Measurements from ENCODE around the gene SNAI1. TPM values are rescaled to one million over a fixed set of nuclear protein-coding genes. Genes with fewer than 3 reads are reported as not detected.

SNAI1 gene
- total RNA-seq, 3 donors from 2014 or later = 0.78 to 4.5 (median 0.96) TPM

GRCh38 chr20:49983123-49983847, 505 bp downstream of the SNAI1 start:
- Histone ChIP-seq H3K4me1 (ENCODE audit: low read depth) (peaks cover 24% of the 10 kb centered on the region), H3K9me3 (no peaks in the 10 kb centered on the region)

DNA sequence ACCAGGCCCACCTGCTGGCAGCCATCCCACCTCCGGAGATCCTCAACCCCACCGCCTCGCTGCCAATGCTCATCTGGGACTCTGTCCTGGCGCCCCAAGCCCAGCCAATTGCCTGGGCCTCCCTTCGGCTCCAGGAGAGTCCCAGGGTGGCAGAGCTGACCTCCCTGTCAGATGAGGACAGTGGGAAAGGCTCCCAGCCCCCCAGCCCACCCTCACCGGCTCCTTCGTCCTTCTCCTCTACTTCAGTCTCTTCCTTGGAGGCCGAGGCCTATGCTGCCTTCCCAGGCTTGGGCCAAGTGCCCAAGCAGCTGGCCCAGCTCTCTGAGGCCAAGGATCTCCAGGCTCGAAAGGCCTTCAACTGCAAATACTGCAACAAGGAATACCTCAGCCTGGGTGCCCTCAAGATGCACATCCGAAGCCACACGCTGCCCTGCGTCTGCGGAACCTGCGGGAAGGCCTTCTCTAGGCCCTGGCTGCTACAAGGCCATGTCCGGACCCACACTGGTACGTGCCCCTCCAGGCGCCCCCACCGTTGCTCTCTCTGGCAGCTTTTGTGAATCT, 1.1 kb downstream of the SNAI1 start:
- intact Hi-C loops (cut with DNase I, micrococcal nuclease) = loop anchor here (5.0 kb wide), 1 partner anchor 88 kb away; no protein-coding TSS in a partner anchor
- Histone ChIP-seq H3K9me3 (no peaks in the 10 kb centered on the region), H3K4me3 (no peak overlapping the region), H3K36me3 (ENCODE audit: low read depth) (no peaks in the 10 kb centered on the region), H3K4me1 (ENCODE audit: low read depth) (peaks cover 21% of the 10 kb centered on the region)
- DNase-seq (peak in 1 of 3 donors; percentile 47), ATAC-seq (no peak)
- TF ChIP-seq, protein P1, sequence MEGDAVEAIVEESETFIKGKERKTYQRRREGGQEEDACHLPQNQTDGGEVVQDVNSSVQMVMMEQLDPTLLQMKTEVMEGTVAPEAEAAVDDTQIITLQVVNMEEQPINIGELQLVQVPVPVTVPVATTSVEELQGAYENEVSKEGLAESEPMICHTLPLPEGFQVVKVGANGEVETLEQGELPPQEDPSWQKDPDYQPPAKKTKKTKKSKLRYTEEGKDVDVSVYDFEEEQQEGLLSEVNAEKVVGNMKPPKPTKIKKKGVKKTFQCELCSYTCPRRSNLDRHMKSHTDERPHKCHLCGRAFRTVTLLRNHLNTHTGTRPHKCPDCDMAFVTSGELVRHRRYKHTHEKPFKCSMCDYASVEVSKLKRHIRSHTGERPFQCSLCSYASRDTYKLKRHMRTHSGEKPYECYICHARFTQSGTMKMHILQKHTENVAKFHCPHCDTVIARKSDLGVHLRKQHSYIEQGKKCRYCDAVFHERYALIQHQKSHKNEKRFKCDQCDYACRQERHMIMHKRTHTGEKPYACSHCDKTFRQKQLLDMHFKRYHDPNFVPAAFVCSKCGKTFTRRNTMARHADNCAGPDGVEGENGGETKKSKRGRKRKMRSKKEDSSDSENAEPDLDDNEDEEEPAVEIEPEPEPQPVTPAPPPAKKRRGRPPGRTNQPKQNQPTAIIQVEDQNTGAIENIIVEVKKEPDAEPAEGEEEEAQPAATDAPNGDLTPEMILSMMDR (IDR thresholded peaks at IDR 0.05) = no peak

More at GRCh38 chr20:49983123-49983847, 505 bp downstream of the SNAI1 start:
- intact Hi-C loops (cut with DNase I, micrococcal nuclease) = loop anchor here (5.0 kb wide), 1 partner anchor 89 kb away; no protein-coding TSS in a partner anchor
- DNase-seq (no peak), ATAC-seq (no peak)
- Histone ChIP-seq H3K4me3 (no peak overlapping the region), H3K36me3 (ENCODE audit: low read depth) (no peaks in the 10 kb centered on the region)
- TF ChIP-seq, protein P1 (IDR thresholded peaks at IDR 0.05) = no peak

DNA sequence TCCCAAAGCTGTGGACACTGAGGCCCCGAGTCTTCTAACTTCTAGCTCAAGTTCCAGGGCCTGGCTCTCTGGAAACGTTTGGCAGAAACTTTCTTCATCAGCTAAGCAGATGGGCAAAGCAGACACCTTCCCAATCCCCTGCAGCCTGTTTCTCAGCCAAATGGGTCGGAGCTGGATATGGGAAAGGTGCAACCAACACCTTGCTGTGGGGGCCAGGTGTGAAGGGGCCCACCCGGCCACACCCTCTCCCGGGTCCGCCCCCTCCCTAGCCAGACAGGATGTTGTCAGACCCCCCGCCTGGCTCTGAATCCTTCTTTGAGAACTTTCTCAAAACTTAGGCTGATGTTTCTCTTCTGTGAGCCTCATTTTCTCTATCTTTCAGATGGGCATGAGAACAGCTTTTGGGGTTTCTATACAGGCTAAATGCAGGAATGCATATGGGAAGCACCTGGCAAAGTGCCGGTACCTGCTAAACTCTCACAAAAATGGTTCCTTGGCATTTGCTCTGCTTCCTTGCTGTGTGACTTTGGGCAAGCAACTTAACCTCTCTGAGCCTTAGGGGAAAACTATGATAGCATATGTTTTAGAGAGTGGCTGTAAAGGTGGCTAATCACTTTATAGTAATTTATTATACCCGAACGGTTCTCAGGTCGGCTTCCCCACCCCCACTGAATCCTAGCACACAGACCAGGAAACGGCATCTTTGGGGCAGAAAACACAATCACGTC, 1.8 kb downstream of the SNAI1 start:
- TF ChIP-seq, protein P1 (IDR thresholded peaks at IDR 0.05) = no peak
- peaks cover 17% of the 10 kb centered on the region for H3K4me1 ChIP-seq (ENCODE audit: low read depth)

DNA sequence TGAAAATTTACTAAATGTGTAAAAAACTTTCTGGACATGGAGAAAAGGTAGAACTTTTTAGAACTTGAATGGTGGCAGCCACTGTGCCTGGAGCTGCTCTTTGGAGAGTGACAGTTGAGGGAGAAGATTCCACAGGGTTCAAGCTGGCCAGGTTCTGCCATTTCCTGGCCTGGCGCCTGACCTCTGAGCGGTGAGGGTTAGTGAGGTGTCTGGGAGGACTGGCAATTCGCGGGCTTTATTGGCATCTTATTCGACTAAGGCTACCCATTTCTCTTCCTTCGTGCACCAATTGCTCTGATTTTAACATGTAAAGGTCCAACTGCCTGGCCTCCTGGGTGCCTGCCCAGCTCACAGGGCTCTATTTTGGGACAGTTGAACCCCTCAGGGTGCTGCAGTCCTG, 2.4 kb downstream of the SNAI1 start:
- DNase-seq (no peak), ATAC-seq (no peak)
- Histone ChIP-seq H3K9me3 (no peaks in the 10 kb centered on the region), H3K36me3 (ENCODE audit: low read depth) (no peaks in the 10 kb centered on the region), H3K4me1 (ENCODE audit: low read depth) (peaks cover 17% of the 10 kb centered on the region), H3K4me3 (no peak overlapping the region)
- intact Hi-C loops (cut with DNase I, micrococcal nuclease) = no loop called here
- TF ChIP-seq, protein P1 (IDR thresholded peaks at IDR 0.05) = no peak

More for the DNA sequence above, 1.8 kb downstream of the SNAI1 start:
- DNase-seq = no peak
- Histone ChIP-seq H3K9me3 (no peaks in the 10 kb centered on the region), H3K4me3 (no peak overlapping the region), H3K36me3 (ENCODE audit: low read depth) (no peaks in the 10 kb centered on the region)
- ATAC-seq = no peak
- intact Hi-C loops (cut with DNase I, micrococcal nuclease) = loop anchor here (5.0 kb wide), 1 partner anchor 88 kb away; no protein-coding TSS in a partner anchor

DNA sequence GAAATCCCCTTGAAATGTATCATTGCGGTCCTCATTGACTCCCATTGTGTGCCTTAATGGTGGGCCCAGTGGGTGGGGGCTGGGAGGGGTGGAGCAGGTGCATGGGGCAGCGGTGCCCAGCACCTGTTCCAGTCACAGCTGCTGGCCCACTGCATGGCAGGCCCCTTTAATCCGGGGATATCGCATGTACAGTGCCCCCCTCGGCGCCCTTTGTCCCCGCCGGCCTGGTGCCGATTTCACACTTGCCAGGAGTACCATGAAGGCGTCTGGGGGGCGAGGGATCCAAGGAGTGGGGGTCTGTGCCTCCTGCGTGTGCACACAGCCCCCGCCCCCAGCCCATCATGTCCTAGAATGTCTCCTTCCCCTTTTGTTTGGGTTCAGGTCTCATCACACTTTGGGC, 2.8 kb downstream of the SNAI1 start:
- Histone ChIP-seq H3K9me3 (no peaks in the 10 kb centered on the region), H3K4me3 (no peak overlapping the region), H3K4me1 (ENCODE audit: low read depth) (peaks cover 17% of the 10 kb centered on the region), H3K36me3 (ENCODE audit: low read depth) (no peaks in the 10 kb centered on the region)
- DNase-seq (no peak), ATAC-seq (no peak)
- TF ChIP-seq, protein P1 (IDR thresholded peaks at IDR 0.05) = no peak
- intact Hi-C loops (cut with DNase I, micrococcal nuclease) = no loop called here
